GM12873 (cell line): Measurements from ENCODE around the gene FAM204A.

Source experiments
- TF ChIP-seq, protein P1 (sequence below): IDR thresholded peaks from 2 replicates; pipeline ENCODE4 v1.5.1; 2012; ENCODE audit warnings: low read depth, mild to moderate bottlenecking, moderate library complexity, low read length, control low read depth; ENCODE audit not compliant: insufficient read depth; ENCODE audit errors: missing control alignments

Gene FAM204A

DNA sequence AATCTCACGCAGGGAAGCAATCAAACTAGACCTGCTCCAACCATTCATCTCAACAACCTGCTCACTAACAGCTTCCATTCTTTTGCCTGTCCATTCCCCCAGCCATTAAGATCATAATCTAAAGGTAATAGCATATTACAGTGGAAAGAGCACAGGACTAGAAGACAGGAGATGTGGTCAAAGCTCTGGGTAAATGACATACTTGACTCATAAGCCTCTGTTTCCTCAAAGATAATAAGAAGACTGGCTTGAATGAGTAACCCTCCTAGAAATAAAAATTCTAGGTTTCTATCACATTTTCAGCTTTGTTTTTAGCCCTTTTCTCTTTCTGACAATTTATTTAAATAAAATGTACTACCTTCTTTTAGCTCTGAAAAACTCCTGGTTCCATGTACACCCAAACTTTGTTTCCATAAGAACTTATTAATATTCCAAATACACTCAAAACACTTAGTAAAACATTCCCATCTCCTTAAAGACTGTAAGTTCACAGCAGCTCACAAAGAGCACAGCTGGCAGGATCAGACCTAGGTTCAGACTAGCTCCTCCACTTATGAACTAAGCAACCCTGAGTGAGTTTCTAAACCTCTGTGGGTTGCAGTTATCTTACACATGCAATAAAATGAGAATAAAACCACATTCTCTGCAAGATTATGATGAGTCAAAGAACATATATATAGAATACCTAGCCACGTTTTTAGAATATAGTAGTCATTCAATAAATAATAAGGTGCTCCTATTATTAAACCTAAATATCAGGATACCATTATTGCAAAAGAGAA is 11.6 kb downstream of the FAM204A start:
- TF ChIP-seq, protein P1, sequence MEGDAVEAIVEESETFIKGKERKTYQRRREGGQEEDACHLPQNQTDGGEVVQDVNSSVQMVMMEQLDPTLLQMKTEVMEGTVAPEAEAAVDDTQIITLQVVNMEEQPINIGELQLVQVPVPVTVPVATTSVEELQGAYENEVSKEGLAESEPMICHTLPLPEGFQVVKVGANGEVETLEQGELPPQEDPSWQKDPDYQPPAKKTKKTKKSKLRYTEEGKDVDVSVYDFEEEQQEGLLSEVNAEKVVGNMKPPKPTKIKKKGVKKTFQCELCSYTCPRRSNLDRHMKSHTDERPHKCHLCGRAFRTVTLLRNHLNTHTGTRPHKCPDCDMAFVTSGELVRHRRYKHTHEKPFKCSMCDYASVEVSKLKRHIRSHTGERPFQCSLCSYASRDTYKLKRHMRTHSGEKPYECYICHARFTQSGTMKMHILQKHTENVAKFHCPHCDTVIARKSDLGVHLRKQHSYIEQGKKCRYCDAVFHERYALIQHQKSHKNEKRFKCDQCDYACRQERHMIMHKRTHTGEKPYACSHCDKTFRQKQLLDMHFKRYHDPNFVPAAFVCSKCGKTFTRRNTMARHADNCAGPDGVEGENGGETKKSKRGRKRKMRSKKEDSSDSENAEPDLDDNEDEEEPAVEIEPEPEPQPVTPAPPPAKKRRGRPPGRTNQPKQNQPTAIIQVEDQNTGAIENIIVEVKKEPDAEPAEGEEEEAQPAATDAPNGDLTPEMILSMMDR = no peak

DNA sequence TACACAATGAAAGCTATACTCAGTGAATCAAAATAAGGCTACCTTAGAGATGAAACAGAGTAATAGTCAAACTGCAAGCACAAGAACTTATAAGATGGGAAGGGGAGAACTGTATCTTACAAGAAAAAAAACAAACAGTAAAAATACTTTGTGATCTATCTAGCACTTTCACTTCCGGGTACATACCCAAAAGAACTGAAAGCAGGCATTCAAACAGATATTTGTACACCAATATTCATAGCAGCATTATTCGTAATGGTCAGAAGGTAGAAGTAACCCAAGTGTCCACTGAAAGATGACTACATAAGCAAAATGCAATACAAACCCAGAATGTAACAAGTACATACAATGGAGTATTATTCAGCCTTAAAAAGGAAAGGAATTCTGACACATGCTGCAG is 18.0 kb downstream of the FAM204A start:
- TF ChIP-seq, protein P1 = no peak

DNA sequence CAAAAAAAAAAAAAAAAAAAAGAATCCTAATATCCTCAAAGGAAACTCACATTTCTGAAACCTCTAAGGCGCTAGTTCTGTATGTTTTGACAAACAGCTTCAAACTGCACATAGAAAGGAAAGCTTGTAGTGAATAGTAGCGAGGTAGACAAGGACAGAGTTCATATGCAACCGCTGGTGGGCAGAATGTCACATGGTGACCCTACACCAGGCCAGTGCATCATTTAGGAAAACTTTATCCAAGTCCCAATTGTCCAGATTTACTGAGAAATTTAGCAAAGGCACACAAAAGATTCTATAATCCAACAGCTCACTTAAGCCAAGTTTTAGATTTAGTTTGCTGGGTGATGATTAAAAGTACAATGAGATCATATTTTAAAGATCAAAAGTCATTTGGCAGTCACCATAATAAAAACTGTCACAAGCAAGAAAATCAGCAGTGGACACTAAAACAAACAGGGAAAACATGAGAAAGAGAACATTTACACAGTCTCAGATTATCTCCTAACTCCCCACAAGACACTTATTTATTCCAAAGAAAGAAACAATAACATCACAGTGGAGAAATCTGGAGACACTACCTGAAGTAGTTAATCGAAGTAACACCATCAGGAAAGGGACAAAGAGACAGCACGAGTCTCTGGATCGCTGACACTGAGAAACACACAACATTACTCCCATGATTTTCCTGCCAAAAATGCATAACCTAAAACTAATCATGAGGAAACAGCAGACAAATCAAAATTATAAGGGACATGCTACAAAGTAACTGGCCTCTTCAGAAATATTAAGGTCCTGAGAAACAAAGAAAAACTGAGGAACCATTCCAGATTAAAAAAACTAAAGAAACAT is 20.2 kb downstream of the FAM204A start:
- TF ChIP-seq, protein P1 = no peak

DNA sequence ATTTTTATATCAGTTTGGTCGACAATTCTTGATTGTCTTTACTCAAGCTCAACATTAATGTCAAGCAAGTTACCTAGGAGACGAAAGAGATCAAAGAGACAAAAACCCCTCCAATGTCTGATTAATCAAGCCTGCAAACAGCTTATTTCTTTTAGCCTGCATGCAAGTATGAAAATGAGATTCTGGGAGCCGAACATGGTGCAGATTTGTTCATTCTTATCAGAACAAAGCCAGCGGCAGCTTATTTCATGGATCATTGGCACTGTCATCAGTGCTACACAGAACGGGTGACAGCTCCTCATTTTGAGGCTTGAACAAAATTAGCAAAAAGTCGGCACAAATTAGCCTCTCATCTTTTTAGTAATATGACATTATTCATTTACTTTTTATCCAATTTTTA is 26.5 kb downstream of the FAM204A start:
- TF ChIP-seq, protein P1 = no peak

DNA sequence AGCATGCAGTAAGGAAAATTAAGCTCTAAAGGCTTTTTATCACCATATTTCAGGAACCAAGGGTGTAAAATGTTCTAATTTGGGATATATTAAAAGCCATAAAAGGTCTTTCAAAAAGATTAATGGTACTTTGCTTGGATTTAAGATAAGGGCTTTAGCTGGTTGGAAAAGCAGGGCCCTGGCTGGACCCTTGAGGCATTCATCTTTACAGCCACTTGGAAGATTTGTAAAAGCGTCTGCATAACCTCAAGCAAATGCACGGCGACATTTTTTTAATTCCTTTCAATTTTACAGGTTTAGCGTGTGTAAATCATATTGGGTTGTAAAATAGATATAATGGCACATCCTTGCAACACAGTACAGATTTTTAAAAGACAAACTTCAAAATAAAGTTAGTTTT is 27.2 kb downstream of the FAM204A start:
- TF ChIP-seq, protein P1 = no peak

DNA sequence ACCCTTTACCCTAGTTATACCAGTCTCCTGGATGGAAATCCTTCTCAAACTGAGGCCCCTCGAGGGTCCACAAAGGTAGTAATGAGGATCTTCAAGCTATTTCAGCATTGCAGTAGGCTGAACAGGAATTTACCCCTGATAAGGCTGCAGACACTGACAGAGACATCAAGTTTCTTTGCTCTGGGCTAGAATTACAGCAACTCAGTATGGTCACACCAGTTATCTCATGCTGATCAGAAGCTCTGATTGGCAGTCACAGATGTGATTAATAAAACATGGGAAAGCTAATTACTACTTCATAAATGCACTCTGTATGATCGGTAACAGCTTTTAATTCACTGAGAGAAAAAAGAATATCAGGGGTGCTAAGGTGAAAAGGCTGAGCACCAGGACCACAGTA is 30.6 kb downstream of the FAM204A start:
- TF ChIP-seq, protein P1 = no peak

DNA sequence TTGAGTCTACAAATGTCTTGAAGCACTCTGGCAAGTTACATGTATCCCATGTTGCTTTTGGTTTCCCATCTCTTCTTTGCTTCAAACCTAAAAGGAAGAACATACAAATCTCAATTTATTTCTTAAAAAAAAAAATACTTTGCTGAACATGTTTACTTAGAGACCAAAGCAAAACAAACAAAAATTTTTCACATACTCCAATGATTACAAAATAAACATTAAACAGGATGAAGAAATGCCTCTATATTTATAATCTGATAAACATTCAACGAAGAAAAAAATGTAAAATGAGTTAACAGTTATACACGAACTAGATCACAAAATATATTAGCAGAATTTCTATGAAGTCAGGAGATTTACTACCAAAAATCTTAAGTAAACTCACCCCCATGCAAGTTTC is 31.3 kb downstream of the FAM204A start:
- TF ChIP-seq, protein P1 = no peak
